ENCODE data around the gene FAM3A.

Gene FAM3A

DNA sequence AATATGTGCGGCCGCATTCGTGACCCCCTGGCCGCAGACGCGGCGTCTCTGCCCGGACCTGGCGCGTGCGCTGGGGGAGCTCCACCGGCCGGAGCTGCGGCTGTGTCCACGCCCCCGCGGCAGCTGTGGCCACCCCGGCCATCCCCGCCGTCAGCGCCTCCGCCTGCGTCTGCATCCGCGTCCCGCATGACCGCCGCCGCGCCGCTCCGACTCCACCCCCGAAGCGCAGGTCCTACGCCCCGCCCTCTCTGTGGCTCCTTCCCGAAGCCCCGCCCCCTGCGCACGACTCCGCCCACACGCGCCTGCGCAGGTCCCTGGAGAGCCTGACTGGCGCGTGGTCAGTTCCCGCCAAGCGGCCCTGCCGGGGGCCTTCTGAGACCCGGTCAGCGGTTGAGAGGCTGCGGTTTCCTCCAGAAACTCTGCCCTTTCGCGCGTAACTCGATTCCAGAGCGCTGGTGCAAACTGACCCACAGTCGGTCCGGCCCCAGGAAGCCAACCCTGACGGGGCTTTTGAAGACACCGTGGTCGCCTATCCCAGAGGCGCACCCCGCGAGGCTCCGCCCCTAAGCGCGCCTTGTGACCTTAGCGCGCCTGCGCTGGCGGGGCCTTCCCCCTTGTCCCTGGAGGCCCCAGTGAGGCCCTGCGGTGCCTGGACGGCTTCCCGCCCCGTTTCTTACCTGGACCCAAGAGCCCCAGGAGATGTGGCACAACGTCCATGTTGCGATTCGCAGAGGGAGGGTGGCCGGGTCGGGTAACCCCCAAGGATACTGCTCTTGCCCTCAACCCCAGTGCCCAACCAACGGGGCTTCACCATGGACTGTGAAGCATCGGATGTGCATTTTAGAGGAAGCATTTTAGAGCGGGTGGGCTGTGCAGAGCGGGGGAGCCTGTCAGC lies 37.1 kb downstream of the FAM3A start, which contains the start of gene LAGE3:
Gene LAGE3 (minus strand): TSS at position 554 of the 895 bp plus-strand sequence. CDS start 366 bp downstream, at position 188.
- peak; percentile 92 for DNase-seq (ENCODE audit: low read depth)

- no peak for DNase-seq (ENCODE audit: low read depth)
Measured at GRCh38 chrX:154477891-154478477, 38.0 kb downstream of the FAM3A start.

GRCh38 chrX:154476821-154477220 lies 39.2 kb downstream of the FAM3A start:
- DNase-seq (ENCODE audit: low read depth): no peak

- DNase-seq (ENCODE audit: low read depth): no peak
Measured at GRCh38 chrX:154473683-154474082, 42.3 kb downstream of the FAM3A start.

DNA sequence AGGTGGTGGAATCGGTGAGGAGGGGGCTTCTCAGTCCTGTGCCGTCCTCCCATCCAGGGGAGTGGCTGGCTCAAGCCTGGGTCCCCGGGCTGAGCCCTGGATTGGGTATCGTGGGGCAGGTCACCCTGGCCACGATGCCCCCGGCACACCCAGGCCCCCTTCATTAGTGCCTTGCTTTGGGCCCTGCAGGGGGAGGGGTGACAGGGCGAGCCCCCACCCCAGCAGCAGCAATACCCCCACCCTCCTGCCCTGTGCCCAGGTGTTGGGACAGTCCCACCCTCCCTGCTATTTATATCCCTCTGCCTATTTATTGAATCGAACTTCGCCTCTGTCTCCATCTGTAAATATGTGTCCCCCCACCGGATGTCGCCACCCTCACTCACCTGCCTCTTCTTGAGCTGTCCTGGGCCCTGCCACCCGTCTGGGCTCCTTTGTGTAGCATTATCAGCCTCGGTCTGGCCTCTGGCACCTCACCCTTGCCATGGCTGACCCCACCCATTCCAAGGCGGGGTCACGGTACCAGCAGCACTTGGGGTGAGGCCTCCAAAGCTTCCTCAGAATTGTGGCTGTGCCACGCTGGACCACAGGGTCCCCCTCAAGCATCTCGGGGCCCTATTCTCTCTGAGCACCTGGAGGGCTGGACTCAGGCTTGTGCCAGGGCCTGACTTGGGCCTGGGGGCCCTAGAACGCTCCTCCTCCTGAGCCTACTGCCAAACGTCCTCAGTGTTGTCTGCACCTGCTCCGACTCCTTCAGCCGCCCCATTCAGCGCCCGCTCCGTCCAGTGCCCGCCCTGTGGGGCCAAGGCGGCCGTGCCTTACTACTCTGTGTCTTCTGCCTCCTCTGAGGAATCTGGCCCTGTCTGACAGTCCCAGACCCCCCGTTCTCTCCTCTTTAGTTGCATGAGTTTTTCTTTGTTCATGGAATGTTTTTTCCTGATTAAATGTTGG lies 43.1 kb downstream of the FAM3A start:
- DNase-seq (ENCODE audit: low read depth): no peak

GRCh38 chrX:154471839-154472684 lies 44.0 kb downstream of the FAM3A start:
- no peak for DNase-seq (ENCODE audit: low read depth)

- DNase-seq (ENCODE audit: low read depth): no peak
Measured at GRCh38 chrX:154470914-154471568, 45.0 kb downstream of the FAM3A start.

DNA sequence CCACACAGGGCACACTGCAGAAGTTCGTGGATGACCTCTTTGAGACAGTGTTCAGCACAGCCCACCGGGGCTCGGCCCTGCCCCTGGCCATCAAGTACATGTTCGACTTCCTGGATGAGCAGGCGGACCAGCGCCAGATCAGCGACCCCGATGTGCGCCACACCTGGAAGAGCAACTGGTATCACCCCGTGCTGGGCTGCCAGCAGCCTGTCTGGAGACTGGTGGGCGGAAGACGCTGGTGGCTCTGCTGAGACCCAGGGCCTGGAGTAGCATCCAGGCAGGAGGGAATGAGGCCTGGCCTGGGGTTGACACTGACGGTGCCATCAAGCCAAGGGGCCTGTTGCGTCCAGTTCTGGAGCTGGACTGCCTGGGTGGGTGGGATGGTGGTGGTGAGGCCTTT lies 45.6 kb downstream of the FAM3A start:
- DNase-seq (ENCODE audit: low read depth): no peak

DNA sequence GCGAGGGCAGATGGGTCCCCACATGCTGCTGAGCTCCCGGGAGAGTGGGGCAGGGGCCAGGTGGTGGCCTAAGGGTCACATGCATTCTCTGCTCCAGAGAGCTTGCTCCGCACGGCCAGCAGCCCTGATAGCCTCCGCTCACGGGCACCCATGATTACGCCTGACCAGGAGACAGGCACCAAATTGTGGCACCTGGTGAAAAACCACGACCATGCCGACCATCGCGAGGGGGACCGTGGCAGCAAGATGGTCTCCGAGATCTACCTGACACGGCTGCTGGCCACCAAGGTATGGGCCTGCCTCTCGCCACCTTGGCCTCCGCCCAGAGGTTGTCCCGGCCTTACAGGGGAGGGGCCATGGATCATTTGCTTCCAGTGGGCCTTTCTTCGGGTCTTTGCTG lies 46.2 kb downstream of the FAM3A start:
- DNase-seq (ENCODE audit: low read depth): no peak

DNA sequence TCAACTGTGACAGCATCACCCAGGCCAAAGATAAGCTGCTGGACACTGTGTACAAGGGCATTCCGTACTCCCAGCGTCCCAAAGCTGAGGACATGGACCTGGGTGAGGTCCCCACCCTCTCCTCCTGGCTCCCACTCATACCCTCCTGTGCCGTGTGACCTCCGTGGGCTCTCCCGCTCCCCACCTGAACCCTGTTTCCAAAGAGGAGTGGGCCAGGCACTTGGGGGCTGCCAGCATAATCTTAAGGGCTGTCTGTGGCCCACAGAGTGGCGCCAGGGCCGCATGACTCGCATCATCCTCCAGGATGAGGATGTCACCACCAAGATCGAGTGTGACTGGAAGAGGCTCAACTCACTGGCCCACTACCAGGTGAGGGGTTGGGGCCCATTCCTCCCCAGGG lies 46.9 kb downstream of the FAM3A start:
- DNase-seq (ENCODE audit: low read depth): no peak

DNA sequence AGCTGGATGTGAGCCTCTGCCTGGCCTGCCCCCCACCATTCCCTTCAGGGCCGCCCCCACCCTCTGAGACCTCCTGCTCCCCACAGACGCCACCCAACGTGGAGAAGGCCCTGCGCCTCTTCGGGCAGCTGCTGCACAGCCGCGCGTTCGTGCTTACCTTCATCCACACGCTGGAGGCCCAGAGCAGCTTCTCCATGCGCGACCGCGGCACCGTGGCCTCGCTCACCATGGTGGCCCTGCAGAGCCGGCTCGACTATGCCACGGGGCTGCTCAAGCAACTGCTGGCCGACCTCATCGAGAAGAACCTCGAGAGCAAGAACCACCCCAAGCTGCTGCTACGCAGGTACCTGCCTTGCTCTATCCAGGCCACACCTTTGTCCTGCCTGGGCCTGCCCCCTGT lies 47.8 kb downstream of the FAM3A start:
- DNase-seq (ENCODE audit: low read depth): no peak

DNA sequence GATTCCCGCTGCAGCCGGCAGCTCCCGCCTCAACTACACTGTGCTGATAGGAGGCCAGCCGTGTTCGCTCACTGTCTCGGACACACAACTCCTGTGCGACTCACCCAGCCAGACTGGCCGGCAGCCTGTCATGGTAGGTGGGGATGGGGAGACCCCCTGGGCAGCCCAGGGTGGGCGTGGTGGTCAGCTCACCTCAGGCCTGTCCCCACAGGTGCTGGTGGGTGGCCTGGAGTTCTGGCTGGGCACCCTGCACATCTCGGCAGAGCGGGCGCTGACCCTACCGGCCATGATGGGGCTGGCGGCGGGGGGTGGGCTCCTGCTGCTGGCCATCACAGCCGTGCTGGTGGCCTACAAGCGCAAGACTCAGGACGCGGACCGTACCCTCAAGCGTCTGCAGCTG lies 48.5 kb downstream of the FAM3A start:
- DNase-seq (ENCODE audit: low read depth): no peak

GRCh38 chrX:154466907-154467306 lies 49.1 kb downstream of the FAM3A start:
- DNase-seq (ENCODE audit: low read depth): no peak

DNA sequence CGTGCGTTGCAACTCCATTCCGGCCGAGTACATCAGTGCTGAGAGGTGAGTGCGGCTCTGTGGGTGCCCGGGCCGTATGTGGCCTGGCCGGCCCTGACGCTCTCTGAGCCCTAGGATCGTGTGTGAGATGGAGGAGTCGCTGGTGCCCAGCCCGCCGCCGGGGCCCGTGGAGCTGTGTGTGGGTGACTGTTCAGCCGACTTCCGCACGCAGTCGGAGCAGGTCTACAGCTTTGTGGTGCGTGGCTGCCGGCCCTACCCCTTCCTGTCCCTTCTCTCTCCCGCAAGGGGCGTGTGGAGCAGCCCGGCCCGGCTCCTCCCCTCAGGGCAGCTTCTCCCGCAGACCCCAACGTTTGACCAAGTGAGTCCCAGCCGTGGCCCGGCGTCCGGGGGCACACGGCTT lies 50.0 kb downstream of the FAM3A start:
- no peak for DNase-seq (ENCODE audit: low read depth)

DNA sequence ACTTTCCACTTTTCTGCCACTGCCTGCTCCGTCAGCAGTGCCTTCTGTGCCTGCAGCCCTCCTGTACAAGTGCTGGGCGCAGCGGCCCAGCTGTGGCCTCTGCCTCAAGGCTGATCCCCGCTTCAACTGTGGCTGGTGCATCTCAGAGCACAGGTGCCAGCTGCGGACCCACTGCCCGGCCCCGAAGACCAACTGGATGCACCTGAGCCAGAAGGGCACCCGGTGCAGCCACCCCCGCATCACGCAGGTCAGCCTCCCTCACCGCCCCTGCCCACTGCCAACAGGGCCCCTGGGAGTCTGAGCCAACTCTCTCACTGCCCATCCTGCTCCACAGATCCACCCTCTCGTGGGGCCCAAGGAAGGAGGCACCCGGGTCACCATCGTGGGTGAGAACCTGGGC lies 50.4 kb downstream of the FAM3A start:
- DNase-seq (ENCODE audit: low read depth): no peak

DNA sequence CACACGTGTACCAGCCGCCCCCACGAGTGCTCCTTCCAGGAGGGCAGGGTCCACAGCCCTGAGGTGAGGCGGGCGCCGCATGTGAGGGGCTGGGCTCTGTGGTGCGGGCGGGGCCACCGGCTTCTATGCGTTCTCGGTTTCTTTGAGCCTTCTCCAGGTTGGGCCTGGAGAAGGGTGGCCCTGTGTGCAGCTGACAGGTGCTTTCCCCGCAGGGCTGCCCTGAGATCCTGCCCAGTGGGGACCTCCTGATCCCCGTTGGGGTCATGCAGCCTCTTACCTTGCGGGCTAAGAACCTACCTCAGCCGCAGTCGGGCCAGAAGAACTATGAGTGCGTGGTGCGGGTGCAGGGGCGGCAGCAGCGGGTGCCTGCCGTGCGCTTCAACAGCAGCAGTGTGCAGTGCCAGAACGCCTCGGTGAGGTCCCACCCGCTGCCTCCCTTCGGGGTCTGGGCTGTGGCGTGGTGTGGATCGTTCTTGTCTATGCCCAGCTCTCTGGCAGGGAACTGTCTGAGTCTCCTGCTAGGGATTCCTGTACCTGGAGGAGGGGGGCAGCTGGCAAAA lies 51.1 kb downstream of the FAM3A start:
- no peak for DNase-seq (ENCODE audit: low read depth)

GRCh38 chrX:154463611-154464220 lies 52.3 kb downstream of the FAM3A start:
- DNase-seq (ENCODE audit: low read depth): no peak

- no peak for DNase-seq (ENCODE audit: low read depth)
Measured at GRCh38 chrX:154462396-154462795, 53.6 kb downstream of the FAM3A start.

DNA sequence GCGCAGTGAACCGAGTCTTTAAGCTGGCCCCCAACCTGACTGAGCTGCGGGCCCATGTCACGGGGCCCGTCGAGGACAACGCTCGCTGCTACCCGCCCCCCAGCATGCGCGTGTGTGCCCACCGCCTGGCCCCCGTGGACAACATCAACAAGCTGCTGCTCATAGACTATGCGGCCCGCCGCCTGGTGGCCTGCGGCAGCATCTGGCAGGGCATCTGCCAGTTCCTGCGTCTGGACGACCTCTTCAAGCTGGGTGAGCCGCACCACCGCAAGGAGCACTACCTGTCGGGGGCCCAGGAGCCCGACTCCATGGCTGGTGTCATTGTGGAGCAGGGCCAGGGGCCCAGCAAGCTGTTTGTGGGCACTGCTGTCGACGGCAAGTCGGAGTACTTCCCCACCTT lies 55.7 kb downstream of the FAM3A start:
- no peak for DNase-seq (ENCODE audit: low read depth)

GRCh38 chrX:154459832-154460231 lies 56.2 kb downstream of the FAM3A start:
- no peak for DNase-seq (ENCODE audit: low read depth)

Measured in stimulated activated CD8-positive, alpha-beta memory T cell treated with anti-CD3 and anti-CD28 coated beads, Interleukin-15, amount 100 ng/mL, for 1 hour (primary cell).